Spleen (tissue), 11 donors: Measurements from ENCODE around the gene PTPRN2. TPM values are rescaled to one million over a fixed set of nuclear protein-coding genes. Genes with fewer than 3 reads are reported as not detected.
A peak's percentile ranks its signal among the peaks of the same experiment; 100 is the strongest.

Experiments
- DNase-seq: peaks from one replicate; pipeline ENCODE4 v3.0.0-alpha.2; 2020
- H3K27ac ChIP-seq, 8 donors: fragments of 200-600 bp; sonication (generic) in 7 of 8; 1 replicate in 4 of 8; 2 replicates in 4 of 8; pipeline versions ENCODE4 v1.5.0 to v1.8.0; 2016 to 2021; ENCODE audit warnings: inconsistent platforms in 4 of 8, mild to moderate bottlenecking in 4 of 8, moderate library complexity in 1 of 8
- H3K27me3 ChIP-seq, 7 donors: fragments of 200-600 bp; sonication (generic) in 6 of 7; replicated peaks in 1 of 7; 1 replicate in 4 of 7; 2 replicates in 3 of 7; pipeline versions ENCODE4 v1.5.0 to v1.8.0; 2016 to 2021; ENCODE audit warnings: inconsistent platforms in 3 of 7, mild to moderate bottlenecking in 1 of 7
- H3K36me3 ChIP-seq, 6 donors: fragments of 200-600 bp; sonication (generic) in 5 of 6; 1 replicate in 4 of 6; 2 replicates in 2 of 6; pipeline versions ENCODE4 v1.5.0 to v1.8.0; 2016 to 2021; ENCODE audit warnings: inconsistent platforms in 2 of 6
- H3K4me1 ChIP-seq, 6 donors: fragments of 200-600 bp; sonication (generic) in 5 of 6; 1 replicate in 3 of 6; 2 replicates in 3 of 6; pipeline versions ENCODE4 v1.5.0 to v1.8.0; 2016 to 2021; ENCODE audit warnings: inconsistent platforms in 3 of 6
- H3K4me3 ChIP-seq, 8 donors: fragments of 200-600 bp; sonication (generic) in 7 of 8; 1 replicate in 4 of 8; 2 replicates in 4 of 8; pipeline versions ENCODE4 v1.5.0 to v1.8.0; 2016 to 2021; ENCODE audit warnings: inconsistent platforms in 4 of 8, mild to moderate bottlenecking in 4 of 8, moderate library complexity in 2 of 8
- H3K9me3 ChIP-seq, 8 donors: fragments of 200-600 bp; sonication (generic) in 7 of 8; 1 replicate in 4 of 8; 2 replicates in 4 of 8; pipeline versions ENCODE4 v1.5.0 to v1.8.0; 2016 to 2021; ENCODE audit warnings: inconsistent platforms in 4 of 8
- POLR2A ChIP-seq, 3 donors: fragments of 450-650 bp; IDR thresholded peaks; one replicate each; pipeline ENCODE4 v1.5.1; 2017; ENCODE audit warnings: antibody characterized with exemption in 3 of 3, mild to moderate bottlenecking in 1 of 3
- POLR2AphosphoS5 ChIP-seq, 3 donors: sonication (generic); formaldehyde crosslinking; IDR thresholded peaks; one replicate each; pipeline ENCODE4 v1.5.1; 2017; ENCODE audit warnings: antibody characterized with exemption in 3 of 3
- WGBS, 5 donors: extraction: QIAGEN DNeasy Blood & Tissue Kit in 3 of 5; methylation state at CpG; one replicate each; pipeline versions ENCODE4 v1.1.5 to v1.1.7; 2013 to 2018; 5-methylcytosine and 5-hydroxymethylcytosine counted together
- intact Hi-C: fragments of 100-400 bp; cut with DNase I; formaldehyde crosslinking; loops from one replicate; pipeline ENCODE4 v1.15.0; 2023; ENCODE audit warnings: low total_unique reads
- polyA plus RNA-seq, 3 donors: library from polyadenylated mRNA; stranded (reverse); fragments of 200-250 nt; gene quantifications; one replicate each; pipeline ENCODE4 v1.2.1, GENCODE V29; 2013
- total RNA-seq, 7 donors: library from RNA; depleted of rRNA in 3 of 7; stranded (reverse); fragments of >200 nt in 3 of 7; fragmentation: NEBNext Ultra II Directional in 4 of 7; extraction: Animal tissue kit (Norgen Biotek cat#: 25700) in 4 of 7; gene quantifications; one replicate each; pipeline versions ENCODE4 v1.1.0 to v1.2.1, GENCODE V29; 2016 to 2021
- TF ChIP-seq, protein P1 (sequence below), 11 experiments: fragments of 200-600 bp in 7 of 11; fragments of 450-650 bp in 4 of 11; sonication (generic) in 4 of 11; IDR thresholded peaks in 8 of 11; conservative IDR thresholded peaks in 3 of 11; 1 replicate in 7 of 11; 2 replicates in 4 of 11; pipeline versions ENCODE4 v1.4.0 to v1.8.0; 2016 to 2021; ENCODE audit warnings: antibody characterized with exemption in 11 of 11, inconsistent platforms in 4 of 11, mild to moderate bottlenecking in 1 of 11
- donor health status: healthy with polysubstance abuse.
- donor health status: DM: no; HTN: no; CAD: no; lungs with moderate emphysema.
- donor health status: DM: no; HTN: no; CAD: no.
- donor health status: Bipolar disorder and iron deficiency.
- donor health status: healthy.
- donor health status: DM: no; HTN: no; CAD: no.
- donor health status: DM: yes; HTN: yes; CAD: no.

Gene PTPRN2
- total and polyA plus RNA-seq, 10 donors = 7.0 to 22.8 (median 16.8) TPM

DNA sequence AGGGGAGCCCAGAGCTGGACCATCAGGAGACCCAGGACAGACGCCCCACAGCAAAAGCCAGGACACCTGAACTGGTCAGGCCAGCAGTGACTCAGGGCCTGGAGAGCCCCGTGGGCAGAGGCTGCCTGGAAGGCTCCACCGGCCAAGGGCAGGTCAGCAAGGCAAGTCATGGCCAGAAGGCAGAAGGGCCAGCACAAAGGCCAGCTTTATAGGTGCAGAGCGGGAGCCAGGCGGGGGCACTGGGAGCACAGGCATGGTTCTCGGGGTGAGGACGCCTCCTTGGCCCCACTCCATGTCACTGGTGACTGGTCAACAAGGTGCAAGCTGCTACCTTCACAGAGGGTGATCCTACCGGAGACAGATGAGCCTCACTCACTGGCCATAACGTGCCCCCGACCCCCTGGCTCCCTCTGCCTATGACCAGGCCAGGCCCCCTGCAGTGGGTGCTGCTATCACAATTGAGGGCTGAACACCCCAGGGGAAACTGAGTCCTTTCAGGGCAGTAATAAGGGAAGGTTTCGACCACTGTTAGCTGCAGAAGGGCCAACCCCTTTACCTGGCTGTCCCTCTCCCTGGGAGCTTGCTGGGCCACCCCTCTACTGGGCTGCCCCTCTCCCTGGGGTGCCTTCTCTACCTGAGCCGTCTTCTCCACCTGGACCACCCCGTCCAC lies 317.4 kb downstream of the PTPRN2 start:
- peak; percentile 64 for DNase-seq
- TF ChIP-seq POLR2AphosphoS5 (IDR thresholded peaks at IDR 0.05) = no peak
- no peak for TF ChIP-seq POLR2A (IDR thresholded peaks at IDR 0.05)
- TF ChIP-seq, protein P1, sequence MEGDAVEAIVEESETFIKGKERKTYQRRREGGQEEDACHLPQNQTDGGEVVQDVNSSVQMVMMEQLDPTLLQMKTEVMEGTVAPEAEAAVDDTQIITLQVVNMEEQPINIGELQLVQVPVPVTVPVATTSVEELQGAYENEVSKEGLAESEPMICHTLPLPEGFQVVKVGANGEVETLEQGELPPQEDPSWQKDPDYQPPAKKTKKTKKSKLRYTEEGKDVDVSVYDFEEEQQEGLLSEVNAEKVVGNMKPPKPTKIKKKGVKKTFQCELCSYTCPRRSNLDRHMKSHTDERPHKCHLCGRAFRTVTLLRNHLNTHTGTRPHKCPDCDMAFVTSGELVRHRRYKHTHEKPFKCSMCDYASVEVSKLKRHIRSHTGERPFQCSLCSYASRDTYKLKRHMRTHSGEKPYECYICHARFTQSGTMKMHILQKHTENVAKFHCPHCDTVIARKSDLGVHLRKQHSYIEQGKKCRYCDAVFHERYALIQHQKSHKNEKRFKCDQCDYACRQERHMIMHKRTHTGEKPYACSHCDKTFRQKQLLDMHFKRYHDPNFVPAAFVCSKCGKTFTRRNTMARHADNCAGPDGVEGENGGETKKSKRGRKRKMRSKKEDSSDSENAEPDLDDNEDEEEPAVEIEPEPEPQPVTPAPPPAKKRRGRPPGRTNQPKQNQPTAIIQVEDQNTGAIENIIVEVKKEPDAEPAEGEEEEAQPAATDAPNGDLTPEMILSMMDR (IDR thresholded peaks at IDR 0.05 in 8 of 11, conservative IDR thresholded peaks at IDR 0.05 in 3 of 11) = no peak

GRCh38 chr7:158268816-158269535 lies 318.6 kb downstream of the PTPRN2 start:
- Histone ChIP-seq H3K27ac (no peak overlapping the region), H3K4me3 (no peak overlapping the region), H3K27me3 (peaks cover 0 to 20% (median 0%) of the 10 kb centered on the region in 7 donors), H3K36me3 (no peaks in the 10 kb centered on the region), H3K9me3 (no peaks in the 10 kb centered on the region), H3K4me1 (no peaks in the 10 kb centered on the region)
- peak; percentile 66 for DNase-seq
- WGBS, 5 donors = 87 to 91% (median 89%) methylated on average over 28 of the region's 28 CpGs
- intact Hi-C loops = no loop called here
- TF ChIP-seq POLR2A (IDR thresholded peaks at IDR 0.05) = no peak

More for the DNA sequence above, 317.4 kb downstream of the PTPRN2 start:
- Histone ChIP-seq H3K9me3 (no peaks in the 10 kb centered on the region), H3K27ac (no peak overlapping the region), H3K4me3 (no peak overlapping the region), H3K36me3 (no peaks in the 10 kb centered on the region), H3K27me3 (peaks cover 0 to 20% (median 0%) of the 10 kb centered on the region in 7 donors), H3K4me1 (no peaks in the 10 kb centered on the region)
- WGBS, 5 donors = 78 to 92% (median 89%) methylated on average over 12 to 13 of the region's 13 CpGs
- intact Hi-C loops = no loop called here

DNA sequence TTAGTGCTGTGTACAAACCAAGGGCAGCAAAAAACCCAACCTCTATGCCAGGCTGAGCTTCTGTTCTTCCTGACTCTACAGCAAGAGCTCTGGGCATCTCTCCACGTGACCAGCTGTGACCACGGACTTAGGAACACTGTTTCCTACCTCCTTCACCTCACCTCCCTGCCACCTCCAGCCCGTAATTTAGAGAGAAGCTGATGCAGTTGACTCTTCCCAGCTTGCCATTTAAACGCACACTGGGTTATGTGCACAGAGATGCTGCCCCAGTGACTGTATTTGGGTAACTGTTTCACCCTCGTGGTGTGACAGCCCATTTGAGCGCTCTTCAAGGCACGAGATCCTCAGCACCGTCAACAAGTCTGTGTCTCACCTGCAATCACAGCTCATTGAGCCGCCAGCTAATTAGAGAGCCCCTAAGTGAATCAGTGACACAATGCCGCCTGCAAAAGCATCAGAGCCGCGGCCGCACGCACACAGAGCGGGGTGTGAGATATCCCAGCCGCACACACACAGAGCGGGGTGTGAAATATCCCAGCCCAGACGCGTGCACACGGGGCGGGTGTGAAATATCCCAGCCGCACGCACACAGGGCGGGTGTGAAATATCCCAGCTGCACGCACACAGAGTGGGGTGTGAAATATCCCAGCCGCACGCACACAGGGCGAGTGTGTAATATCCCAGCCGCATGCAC lies 319.7 kb downstream of the PTPRN2 start:
- TF ChIP-seq POLR2A (IDR thresholded peaks at IDR 0.05) (no peak), POLR2AphosphoS5 (IDR thresholded peaks at IDR 0.05) (no peak)
- TF ChIP-seq, protein P1 (IDR thresholded peaks at IDR 0.05 in 8 of 11, conservative IDR thresholded peaks at IDR 0.05 in 3 of 11) = no peak
- intact Hi-C loops = no loop called here
- H3K4me3 ChIP-seq = no peak overlapping the region
- 87 to 94% (median 89%) methylated on average over 27 to 29 of the region's 29 CpGs for WGBS, 5 donors
- peaks cover 0 to 3% (median 0%) of the 10 kb centered on the region in 8 donors for H3K9me3 ChIP-seq
- peak; percentile 27 for DNase-seq
- H3K4me1 ChIP-seq = no peaks in the 10 kb centered on the region
- H3K27ac ChIP-seq = no peak overlapping the region
- H3K27me3 ChIP-seq = peaks cover 0 to 17% (median 0%) of the 10 kb centered on the region in 7 donors
- H3K36me3 ChIP-seq = no peaks in the 10 kb centered on the region

GRCh38 chr7:158266817-158267741 lies 320.5 kb downstream of the PTPRN2 start:
- peaks cover 0 to 12% (median 0%) of the 10 kb centered on the region in 7 donors for H3K27me3 ChIP-seq
- no peak overlapping the region for H3K27ac ChIP-seq
- H3K36me3 ChIP-seq = no peaks in the 10 kb centered on the region
- DNase-seq = peak; percentile 62
- H3K4me1 ChIP-seq = no peaks in the 10 kb centered on the region
- WGBS, 5 donors = 75 to 81% (median 79%) methylated on average over 16 to 30 of the region's 30 CpGs
- peaks cover 0 to 3% (median 0%) of the 10 kb centered on the region in 8 donors for H3K9me3 ChIP-seq
- no peak overlapping the region for H3K4me3 ChIP-seq
- TF ChIP-seq POLR2AphosphoS5 (IDR thresholded peaks at IDR 0.05) (no peak), POLR2A (IDR thresholded peaks at IDR 0.05) (no peak)
- TF ChIP-seq, protein P1 (IDR thresholded peaks at IDR 0.05 in 8 of 11, conservative IDR thresholded peaks at IDR 0.05 in 3 of 11) = no peak
- intact Hi-C loops = no loop called here
